Activated T-helper 2 cell treated with anti-CD3 and anti-CD28 coated beads, Interferon-gamma antibody, Interleukin-2, Interleukin-4, amounts not matched to agents 10 μg/mL and 5 μg/mL and 100 μg/mL, durations not matched to agents 14 hours and 24 hours and 36 hours (primary cell): Measurements from ENCODE around the gene TUBA3E. TPM values are rescaled to one million over a fixed set of nuclear protein-coding genes. Genes with fewer than 3 reads are reported as not detected.
"Not testable (repeated sequence)": the region's sequence is repeated elsewhere in the genome, so short reads cannot be mapped to it uniquely, and the experiment has no call there.

Experiments
- DNase-seq: peaks from one replicate; pipeline ENCODE4 v3.0.0; 2021; ENCODE audit warnings: low spot score
- H3K27ac Mint-ChIP-seq: one replicate; pipeline ENCODE4 v1.8.0; 2021; ENCODE audit warnings: mixed read lengths
- H3K27me3 Mint-ChIP-seq: one replicate; pipeline ENCODE4 v1.8.0; 2021; ENCODE audit warnings: low read depth, mixed read lengths
- H3K36me3 Mint-ChIP-seq: one replicate; pipeline ENCODE4 v1.8.0; 2021; ENCODE audit warnings: low read depth, mixed read lengths
- H3K4me1 Mint-ChIP-seq: one replicate; pipeline ENCODE4 v1.8.0; 2021; ENCODE audit warnings: low read depth, mixed read lengths
- H3K4me3 Mint-ChIP-seq: one replicate; pipeline ENCODE4 v1.8.0; 2021; ENCODE audit warnings: low read depth, mild to moderate bottlenecking, moderate library complexity, mixed read lengths
- H3K9me3 Mint-ChIP-seq: one replicate; pipeline ENCODE4 v1.8.0; 2021; ENCODE audit warnings: mixed read lengths
- intact Hi-C: fragments of 100-400 bp; cut with micrococcal nuclease; formaldehyde crosslinking; loops from one replicate; pipeline ENCODE4 v1.15.1; 2023
- total RNA-seq: library from RNA; stranded (reverse); gene quantifications from 2 replicates; pipeline ENCODE4 v1.2.3, GENCODE V29; 2022

TUBA3E gene
- total RNA-seq, 1 donor from 2014 or later, result not detected

GRCh38 chr2:130187859-130188792, 10.1 kb downstream of the TUBA3E start:
- DNase-seq, H3K27ac Mint-ChIP-seq, intact Hi-C loops, H3K9me3 Mint-ChIP-seq, H3K27me3 Mint-ChIP-seq, H3K4me3 Mint-ChIP-seq, H3K4me1 Mint-ChIP-seq: not testable (repeated sequence)
- H3K36me3 Mint-ChIP-seq, result peaks cover 28% of the 10 kb centered on the region

GRCh38 chr2:130187268-130187667, 11.0 kb downstream of the TUBA3E start:
- H3K36me3 Mint-ChIP-seq, result peaks cover 28% of the 10 kb centered on the region
- no peaks in the 10 kb centered on the region for H3K9me3 Mint-ChIP-seq
- peaks cover 9% of the 10 kb centered on the region for H3K4me1 Mint-ChIP-seq
- no peak for DNase-seq
- H3K27ac Mint-ChIP-seq, result no peak overlapping the region
- intact Hi-C loops, result no loop called here
- H3K27me3 Mint-ChIP-seq, result no peaks in the 10 kb centered on the region
- no peak overlapping the region for H3K4me3 Mint-ChIP-seq

GRCh38 chr2:130186391-130186790, 11.8 kb downstream of the TUBA3E start:
- no peaks in the 10 kb centered on the region for H3K9me3 Mint-ChIP-seq
- H3K36me3 Mint-ChIP-seq, result peaks cover 22% of the 10 kb centered on the region
- intact Hi-C loops, result no loop called here
- DNase-seq, result no peak
- H3K27me3 Mint-ChIP-seq, result no peaks in the 10 kb centered on the region
- no peak overlapping the region for H3K4me3 Mint-ChIP-seq
- no peak overlapping the region for H3K27ac Mint-ChIP-seq
- peaks cover 9% of the 10 kb centered on the region for H3K4me1 Mint-ChIP-seq

GRCh38 chr2:130185896-130186295, 12.3 kb downstream of the TUBA3E start:
- no peak overlapping the region for H3K27ac Mint-ChIP-seq
- no peaks in the 10 kb centered on the region for H3K27me3 Mint-ChIP-seq
- H3K36me3 Mint-ChIP-seq, result peaks cover 20% of the 10 kb centered on the region
- H3K4me3 Mint-ChIP-seq, result no peak overlapping the region
- peaks cover 9% of the 10 kb centered on the region for H3K4me1 Mint-ChIP-seq
- intact Hi-C loops, result no loop called here
- no peak for DNase-seq
- H3K9me3 Mint-ChIP-seq, result no peaks in the 10 kb centered on the region

- H3K27ac Mint-ChIP-seq, result no peak overlapping the region
- no peaks in the 10 kb centered on the region for H3K27me3 Mint-ChIP-seq
- DNase-seq, result no peak
- peaks cover 21% of the 10 kb centered on the region for H3K36me3 Mint-ChIP-seq
- no peak overlapping the region for H3K4me3 Mint-ChIP-seq
- intact Hi-C loops, result no loop called here
- H3K4me1 Mint-ChIP-seq, result peaks cover 9% of the 10 kb centered on the region
- no peaks in the 10 kb centered on the region for H3K9me3 Mint-ChIP-seq
Measured at GRCh38 chr2:130185436-130185835, 12.8 kb downstream of the TUBA3E start.

- H3K4me1 Mint-ChIP-seq, result peaks cover 9% of the 10 kb centered on the region
- H3K27me3 Mint-ChIP-seq, result no peaks in the 10 kb centered on the region
- no peak for DNase-seq
- H3K9me3 Mint-ChIP-seq, result no peaks in the 10 kb centered on the region
- peak overlapping the region; percentile 77 for H3K27ac Mint-ChIP-seq
- intact Hi-C loops, result loop anchor here (5.0 kb wide), 1 partner anchor 1309 kb away; the partner anchor contains the start of gene MZT2A
- peak overlapping the region; percentile 82 for H3K4me3 Mint-ChIP-seq
- peaks cover 21% of the 10 kb centered on the region for H3K36me3 Mint-ChIP-seq
Measured at GRCh38 chr2:130183512-130184373, 14.5 kb downstream of the TUBA3E start.

- not testable (repeated sequence) for H3K4me1 Mint-ChIP-seq, H3K27me3 Mint-ChIP-seq, H3K9me3 Mint-ChIP-seq, DNase-seq
- Mint-ChIP-seq H3K36me3 (peaks cover 22% of the 10 kb centered on the region), H3K27ac (peak overlapping the region; percentile 76), H3K4me3 (peak overlapping the region; percentile 82)
- intact Hi-C loops, result loop anchor here (5.0 kb wide), 1 partner anchor 1309 kb away; the partner anchor contains the start of gene MZT2A
Measured at GRCh38 chr2:130182826-130183511, 15.3 kb downstream of the TUBA3E start.

- intact Hi-C loops, result loop anchor here (1.0 to 5.0 kb wide), 3 partner anchors 150 to 1310 kb away; partner anchors contain the start of genes IMP4 and MZT2A
- not testable (repeated sequence) for H3K9me3 Mint-ChIP-seq, H3K4me1 Mint-ChIP-seq, H3K27me3 Mint-ChIP-seq
- H3K4me3 Mint-ChIP-seq, result peak within 1 kb of the TSS; percentile 92
- H3K27ac Mint-ChIP-seq, result peak within 1 kb of the TSS; percentile 95
- H3K36me3 Mint-ChIP-seq, result peaks cover 26% of the 10 kb centered on the region
- DNase-seq, result peak; percentile 89
Measured at GRCh38 chr2:130181880-130182682, 16.2 kb downstream of the TUBA3E start, which contains the start of gene MZT2B. Gene MZT2B, plus strand, starts transcription at chr2:130182262. Its CDS starts 21 bp downstream, at chr2:130182283.

- DNase-seq, result peak; percentile 95
- peak within 1 kb of the TSS; percentile 92 for H3K4me3 Mint-ChIP-seq
- peaks cover 27% of the 10 kb centered on the region for H3K36me3 Mint-ChIP-seq
- no peaks in the 10 kb centered on the region for H3K9me3 Mint-ChIP-seq
- H3K27ac Mint-ChIP-seq, result peak within 1 kb of the TSS; percentile 95
- intact Hi-C loops, result loop anchor here (1.0 to 5.0 kb wide), 3 partner anchors 151 to 1311 kb away; partner anchors contain the start of genes IMP4 and MZT2A
- no peaks in the 10 kb centered on the region for H3K27me3 Mint-ChIP-seq
- peaks cover 9% of the 10 kb centered on the region for H3K4me1 Mint-ChIP-seq
Measured at GRCh38 chr2:130181325-130181879, 16.8 kb downstream of the TUBA3E start, which contains the start of gene SMPD4. Gene SMPD4, minus strand, starts transcription at chr2:130181602. Its CDS starts 5,010 bp downstream, at chr2:130176592.

- H3K4me1 Mint-ChIP-seq, H3K9me3 Mint-ChIP-seq, H3K27me3 Mint-ChIP-seq, DNase-seq: not testable (repeated sequence)
- Mint-ChIP-seq H3K36me3 (peaks cover 26% of the 10 kb centered on the region), H3K4me3 (peak overlapping the region; percentile 92), H3K27ac (peak overlapping the region; percentile 95)
- intact Hi-C loops, result loop anchor here (1.0 to 5.0 kb wide), 3 partner anchors 152 to 1312 kb away; partner anchors contain the start of genes IMP4 and MZT2A
Measured at GRCh38 chr2:130180404-130181324, 17.6 kb downstream of the TUBA3E start.
